Osteoblast (primary cell): ENCODE results near the gene DMBX1. TPM values are rescaled to one million over a fixed set of nuclear protein-coding genes. Genes with fewer than 3 reads are reported as not detected.
A peak's percentile ranks its signal among the peaks of the same experiment; 100 is the strongest.

Experiments
- DNase-seq: peaks from one replicate; pipeline ENCODE4 v3.0.0; 2011; ENCODE audit warnings: low spot score, mixed read lengths; ENCODE audit not compliant: insufficient read length; ENCODE audit errors: missing footprints
- H2AFZ ChIP-seq: 2 replicates; pipeline ENCODE4 v1.6.0; 2011; ENCODE audit warnings: mild to moderate bottlenecking, low read length
- H3K27ac ChIP-seq: 2 replicates; pipeline ENCODE4 v1.5.1; 2011; ENCODE audit warnings: mild to moderate bottlenecking, low read depth, low read length, moderate library complexity
- H3K27me3 ChIP-seq: 2 replicates; pipeline ENCODE4 v1.6.0; 2012; ENCODE audit warnings: mild to moderate bottlenecking, control low read depth, inconsistent platforms, low read length, moderate library complexity; ENCODE audit not compliant: insufficient read depth
- H3K36me3 ChIP-seq: 2 replicates; pipeline ENCODE4 v1.5.1; 2011; ENCODE audit warnings: mild to moderate bottlenecking, low read length, control low read depth, moderate library complexity; ENCODE audit not compliant: insufficient read depth
- H3K4me1 ChIP-seq: 2 replicates; pipeline ENCODE4 v1.5.1; 2011; ENCODE audit warnings: mild to moderate bottlenecking, low read length, control low read depth, moderate library complexity; ENCODE audit not compliant: insufficient read depth
- H3K4me2 ChIP-seq: 2 replicates; pipeline ENCODE4 v1.6.0; 2011; ENCODE audit warnings: mild to moderate bottlenecking, low read length; ENCODE audit not compliant: insufficient read depth
- H3K4me3 ChIP-seq: fragments of 200-600 bp; sonication (generic); 3 replicates; pipeline ENCODE4 v1.5.1; 2012; ENCODE audit warnings: mild to moderate bottlenecking, low read length, inconsistent platforms; ENCODE audit not compliant: insufficient read depth
- H3K79me2 ChIP-seq: 2 replicates; pipeline ENCODE4 v1.6.0; 2012; ENCODE audit warnings: mild to moderate bottlenecking, low read length, control low read depth, inconsistent platforms; ENCODE audit not compliant: insufficient read depth
- H3K9me3 ChIP-seq: 2 replicates; pipeline ENCODE4 v1.5.1; 2011; ENCODE audit warnings: low read depth, low read length, control low read depth
- H4K20me1 ChIP-seq: 2 replicates; pipeline ENCODE4 v1.6.0; 2012; ENCODE audit warnings: mild to moderate bottlenecking, low read length, control low read depth; ENCODE audit not compliant: insufficient read depth
- total RNA-seq: library from RNA; depleted of rRNA; stranded (reverse); fragments of >200 nt; gene quantifications from 2 replicates; pipeline ENCODE4 v1.2.3, GENCODE V29; 2012
- TF ChIP-seq, protein P1 (sequence below): IDR thresholded peaks from 2 replicates; pipeline ENCODE4 v1.5.1; 2011; ENCODE audit warnings: mild to moderate bottlenecking, low read depth, low read length, moderate library complexity; ENCODE audit errors: extremely low read depth

DMBX1 gene
- total RNA-seq, 1 donor = not detected

DNA sequence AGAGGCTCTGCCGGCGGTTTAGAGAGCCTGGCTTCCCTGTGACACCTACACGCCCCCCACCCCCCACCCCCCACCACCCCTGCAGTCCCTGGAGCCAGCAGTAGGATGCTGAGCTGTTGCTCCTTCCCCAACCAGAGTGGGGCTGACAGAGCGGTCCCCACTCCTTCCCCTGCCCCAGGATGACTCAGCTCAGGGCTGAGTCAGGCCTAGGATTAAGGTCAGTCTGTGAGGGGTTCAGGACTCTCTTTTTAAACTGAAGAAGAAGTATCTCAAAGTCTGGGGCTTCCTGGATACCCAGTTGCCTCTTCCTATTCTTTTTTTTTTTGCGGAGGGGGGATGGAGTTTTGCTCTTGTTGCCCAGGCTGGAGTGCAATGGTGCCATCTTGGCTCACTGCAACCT lies 19.1 kb downstream of the DMBX1 start:
- Histone ChIP-seq H4K20me1 (no peaks in the 10 kb centered on the region), H2AFZ (no peak overlapping the region), H3K4me3 (no peak overlapping the region), H3K4me2 (no peak overlapping the region), H3K9me3 (no peaks in the 10 kb centered on the region), H3K36me3 (no peaks in the 10 kb centered on the region), H3K27me3 (peaks cover 5% of the 10 kb centered on the region), H3K4me1 (peaks cover 4% of the 10 kb centered on the region), H3K79me2 (no peaks in the 10 kb centered on the region), H3K27ac (no peak overlapping the region)
- TF ChIP-seq, protein P1, sequence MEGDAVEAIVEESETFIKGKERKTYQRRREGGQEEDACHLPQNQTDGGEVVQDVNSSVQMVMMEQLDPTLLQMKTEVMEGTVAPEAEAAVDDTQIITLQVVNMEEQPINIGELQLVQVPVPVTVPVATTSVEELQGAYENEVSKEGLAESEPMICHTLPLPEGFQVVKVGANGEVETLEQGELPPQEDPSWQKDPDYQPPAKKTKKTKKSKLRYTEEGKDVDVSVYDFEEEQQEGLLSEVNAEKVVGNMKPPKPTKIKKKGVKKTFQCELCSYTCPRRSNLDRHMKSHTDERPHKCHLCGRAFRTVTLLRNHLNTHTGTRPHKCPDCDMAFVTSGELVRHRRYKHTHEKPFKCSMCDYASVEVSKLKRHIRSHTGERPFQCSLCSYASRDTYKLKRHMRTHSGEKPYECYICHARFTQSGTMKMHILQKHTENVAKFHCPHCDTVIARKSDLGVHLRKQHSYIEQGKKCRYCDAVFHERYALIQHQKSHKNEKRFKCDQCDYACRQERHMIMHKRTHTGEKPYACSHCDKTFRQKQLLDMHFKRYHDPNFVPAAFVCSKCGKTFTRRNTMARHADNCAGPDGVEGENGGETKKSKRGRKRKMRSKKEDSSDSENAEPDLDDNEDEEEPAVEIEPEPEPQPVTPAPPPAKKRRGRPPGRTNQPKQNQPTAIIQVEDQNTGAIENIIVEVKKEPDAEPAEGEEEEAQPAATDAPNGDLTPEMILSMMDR = no peak
- DNase-seq = peak; percentile 96

- Histone ChIP-seq H3K79me2 (no peaks in the 10 kb centered on the region), H3K27ac (no peak overlapping the region), H3K4me3 (no peak overlapping the region), H3K9me3 (no peaks in the 10 kb centered on the region), H3K27me3 (peaks cover 7% of the 10 kb centered on the region), H3K4me2 (no peak overlapping the region), H3K36me3 (no peaks in the 10 kb centered on the region), H4K20me1 (no peaks in the 10 kb centered on the region), H3K4me1 (peaks cover 4% of the 10 kb centered on the region), H2AFZ (no peak overlapping the region)
- peak; percentile 80 for DNase-seq
- TF ChIP-seq, protein P1 = no peak
Measured at GRCh38 chr1:46510341-46510997, 20.8 kb downstream of the DMBX1 start.

DNA sequence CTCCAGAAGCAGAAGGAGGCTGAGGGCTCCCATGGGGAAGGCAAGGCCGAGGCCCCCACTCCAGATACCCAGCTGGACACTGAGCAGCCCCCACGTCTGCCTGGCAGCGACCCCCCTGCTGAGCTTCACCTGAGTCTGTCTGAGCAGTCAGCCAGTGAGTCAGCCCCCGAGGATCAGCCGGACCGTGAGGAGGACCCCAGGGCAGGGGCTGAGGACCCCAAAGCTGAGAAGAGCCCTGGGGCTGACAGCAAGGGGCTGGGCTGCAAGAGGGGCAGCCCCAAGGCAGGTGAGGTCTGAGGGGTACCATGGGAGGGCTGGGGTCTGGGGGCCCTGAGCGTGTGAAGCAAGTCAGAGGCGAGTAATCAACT lies 21.3 kb downstream of the DMBX1 start:
- no peak overlapping the region for H2AFZ ChIP-seq

GRCh38 chr1:46512135-46512791 lies 22.6 kb downstream of the DMBX1 start:
- H3K79me2 ChIP-seq = no peaks in the 10 kb centered on the region
- H4K20me1 ChIP-seq = no peaks in the 10 kb centered on the region
- H3K27me3 ChIP-seq = peaks cover 12% of the 10 kb centered on the region
- H3K27ac ChIP-seq = no peak overlapping the region
- H2AFZ ChIP-seq = no peak overlapping the region
- peak; percentile 45 for DNase-seq
- peaks cover 4% of the 10 kb centered on the region for H3K4me1 ChIP-seq
- H3K4me2 ChIP-seq = no peak overlapping the region
- no peaks in the 10 kb centered on the region for H3K9me3 ChIP-seq
- TF ChIP-seq, protein P1 = no peak
- no peaks in the 10 kb centered on the region for H3K36me3 ChIP-seq
- H3K4me3 ChIP-seq = no peak overlapping the region

More for the DNA sequence above, 21.3 kb downstream of the DMBX1 start:
- H3K4me1 ChIP-seq = peaks cover 4% of the 10 kb centered on the region
- DNase-seq = no peak
- H3K36me3 ChIP-seq = no peaks in the 10 kb centered on the region
- no peak overlapping the region for H3K27ac ChIP-seq
- no peaks in the 10 kb centered on the region for H4K20me1 ChIP-seq
- no peak overlapping the region for H3K4me2 ChIP-seq
- no peaks in the 10 kb centered on the region for H3K79me2 ChIP-seq
- H3K4me3 ChIP-seq = no peak overlapping the region
- H3K27me3 ChIP-seq = peaks cover 7% of the 10 kb centered on the region
- TF ChIP-seq, protein P1 = no peak
- H3K9me3 ChIP-seq = no peaks in the 10 kb centered on the region
